WI38 (cell line): ENCODE data around the gene NCKIPSD.

Experiments
- H3K4me3 ChIP-seq: 2 replicates; pipeline ENCODE4 v1.5.1; 2011; ENCODE audit warnings: low read depth, mild to moderate bottlenecking, control low read depth, low read length
- TF ChIP-seq, protein P1 (sequence below): IDR thresholded peaks from 2 replicates; pipeline ENCODE4 v1.5.1; 2012; ENCODE audit warnings: low read depth, mild to moderate bottlenecking, control low read depth, low read length

Gene NCKIPSD

DNA sequence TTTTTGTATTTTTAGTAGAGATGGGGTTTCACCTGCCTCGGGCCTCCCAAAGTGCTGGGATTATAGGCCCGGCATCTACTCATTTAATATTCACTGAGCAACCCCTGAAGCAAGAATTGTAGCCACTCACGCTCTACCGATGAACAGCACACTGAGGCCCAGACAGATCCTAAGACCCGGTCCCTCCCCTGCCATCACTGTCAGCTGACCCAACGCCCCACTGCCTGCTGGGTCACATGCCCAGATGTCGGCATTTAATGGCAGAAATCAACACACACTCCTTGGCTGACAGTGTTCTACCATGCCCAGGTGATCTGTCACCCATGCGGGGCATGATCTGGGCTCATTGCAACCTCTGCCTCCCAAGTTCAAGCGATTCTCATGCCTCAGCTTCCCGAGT, 60.9 kb downstream of the NCKIPSD start:
- TF ChIP-seq, protein P1, sequence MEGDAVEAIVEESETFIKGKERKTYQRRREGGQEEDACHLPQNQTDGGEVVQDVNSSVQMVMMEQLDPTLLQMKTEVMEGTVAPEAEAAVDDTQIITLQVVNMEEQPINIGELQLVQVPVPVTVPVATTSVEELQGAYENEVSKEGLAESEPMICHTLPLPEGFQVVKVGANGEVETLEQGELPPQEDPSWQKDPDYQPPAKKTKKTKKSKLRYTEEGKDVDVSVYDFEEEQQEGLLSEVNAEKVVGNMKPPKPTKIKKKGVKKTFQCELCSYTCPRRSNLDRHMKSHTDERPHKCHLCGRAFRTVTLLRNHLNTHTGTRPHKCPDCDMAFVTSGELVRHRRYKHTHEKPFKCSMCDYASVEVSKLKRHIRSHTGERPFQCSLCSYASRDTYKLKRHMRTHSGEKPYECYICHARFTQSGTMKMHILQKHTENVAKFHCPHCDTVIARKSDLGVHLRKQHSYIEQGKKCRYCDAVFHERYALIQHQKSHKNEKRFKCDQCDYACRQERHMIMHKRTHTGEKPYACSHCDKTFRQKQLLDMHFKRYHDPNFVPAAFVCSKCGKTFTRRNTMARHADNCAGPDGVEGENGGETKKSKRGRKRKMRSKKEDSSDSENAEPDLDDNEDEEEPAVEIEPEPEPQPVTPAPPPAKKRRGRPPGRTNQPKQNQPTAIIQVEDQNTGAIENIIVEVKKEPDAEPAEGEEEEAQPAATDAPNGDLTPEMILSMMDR = no peak
- no peak overlapping the region for H3K4me3 ChIP-seq

DNA sequence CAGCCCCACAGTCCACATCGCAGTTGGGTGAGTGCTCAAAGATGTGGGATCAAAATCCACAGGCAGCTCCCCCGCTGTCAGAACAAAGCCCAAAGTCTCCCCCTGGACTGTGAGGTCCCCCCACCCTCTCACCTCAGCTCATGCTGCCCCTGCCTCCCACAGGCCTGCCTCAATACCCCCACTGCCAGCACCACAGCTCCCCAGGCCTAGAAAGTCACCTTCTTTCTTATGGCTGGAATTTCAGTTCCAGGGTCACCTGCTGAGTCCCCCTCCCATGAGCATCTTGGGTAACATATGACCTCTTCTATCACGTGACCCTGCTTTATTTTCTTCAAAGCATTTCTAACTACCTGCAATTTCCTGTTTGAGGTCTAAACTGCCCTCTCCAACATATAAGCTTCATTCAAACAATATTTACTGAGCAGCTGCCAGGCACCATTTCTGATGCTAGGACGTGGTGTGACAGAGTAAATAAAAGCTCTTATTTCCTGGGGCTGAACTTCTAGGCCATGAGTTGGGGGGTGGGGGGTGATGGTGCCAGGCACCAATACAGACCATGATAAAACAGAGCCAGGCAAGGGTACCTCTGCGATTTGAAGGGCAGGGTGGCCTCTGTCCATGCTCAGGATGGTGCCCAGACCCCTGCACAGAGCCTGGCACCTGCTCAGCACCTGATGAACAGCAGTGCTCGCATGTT, 61.7 kb downstream of the NCKIPSD start:
- TF ChIP-seq, protein P1 = no peak
- H3K4me3 ChIP-seq = no peak overlapping the region
